Fibroblast of upper back skin (primary cell): ENCODE results near the gene EXOC1L.
"Not testable (repeated sequence)": the region's sequence is repeated elsewhere in the genome, so short reads cannot be mapped to it uniquely, and the experiment has no call there.

Source experiments
- DNase-seq: peaks from one replicate; pipeline ENCODE4 v3.0.0-alpha.2; 2013

Gene EXOC1L

GRCh38 chr4:55838952-55839351 is 19.4 kb downstream of the EXOC1L start:
- no peak for DNase-seq

- no peak for DNase-seq
Observed at GRCh38 chr4:55840956-55841355, 21.4 kb downstream of the EXOC1L start.

DNA sequence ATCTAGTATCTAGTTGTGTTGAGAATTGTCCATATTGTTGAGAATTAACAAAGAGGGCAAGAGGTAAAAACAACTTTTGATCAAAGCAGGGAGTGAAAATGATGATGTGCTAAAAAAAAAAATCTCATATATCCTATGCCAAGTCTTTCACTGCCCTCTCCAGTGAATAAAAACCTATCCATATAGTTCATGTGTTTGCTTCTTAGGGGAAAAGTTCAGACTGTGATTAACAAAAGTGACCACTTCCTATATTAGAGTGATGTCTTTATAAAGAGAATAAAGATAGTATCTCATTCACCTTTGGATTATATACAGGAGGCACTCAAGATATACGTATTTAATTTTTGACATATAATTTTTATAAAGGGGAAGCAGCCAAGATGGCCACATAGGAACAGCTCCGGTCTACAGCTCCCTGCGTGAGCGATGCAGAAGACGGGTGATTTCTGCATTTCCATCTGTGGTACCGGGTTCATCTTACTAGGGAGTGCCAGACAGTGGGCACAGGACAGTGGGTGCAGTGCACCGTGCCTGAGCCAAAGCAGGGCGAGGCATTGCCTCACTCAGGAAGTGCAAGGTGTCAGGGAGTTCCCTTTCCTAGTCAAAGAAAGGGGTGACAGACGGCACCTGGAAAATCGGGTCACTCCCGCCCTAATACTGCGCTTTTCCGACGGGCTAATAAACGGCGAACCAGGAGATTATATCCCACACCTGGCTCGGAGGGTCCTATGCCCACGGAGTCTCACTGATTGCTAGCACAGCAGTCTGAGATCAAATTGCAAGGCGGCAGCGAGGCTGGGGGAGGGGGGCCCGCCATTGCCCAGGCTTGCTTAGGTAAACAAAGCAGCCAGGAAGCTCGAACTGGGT is 22.0 kb downstream of the EXOC1L start:
- not testable (repeated sequence) for DNase-seq

- not testable (repeated sequence) for DNase-seq
Observed at GRCh38 chr4:55842312-55842711, 22.7 kb downstream of the EXOC1L start.

GRCh38 chr4:55849724-55850123 is 30.1 kb downstream of the EXOC1L start:
- no peak for DNase-seq

- no peak for DNase-seq
Observed at GRCh38 chr4:55851885-55852284, 32.3 kb downstream of the EXOC1L start.

GRCh38 chr4:55853484-55854046 is 34.0 kb downstream of the EXOC1L start, which contains the start of gene EXOC1:
TSS of gene EXOC1 (plus strand) at chr4:55853648. CDS start at chr4:55858324, 4,676 bp downstream.
- DNase-seq: peak; percentile 97

DNA sequence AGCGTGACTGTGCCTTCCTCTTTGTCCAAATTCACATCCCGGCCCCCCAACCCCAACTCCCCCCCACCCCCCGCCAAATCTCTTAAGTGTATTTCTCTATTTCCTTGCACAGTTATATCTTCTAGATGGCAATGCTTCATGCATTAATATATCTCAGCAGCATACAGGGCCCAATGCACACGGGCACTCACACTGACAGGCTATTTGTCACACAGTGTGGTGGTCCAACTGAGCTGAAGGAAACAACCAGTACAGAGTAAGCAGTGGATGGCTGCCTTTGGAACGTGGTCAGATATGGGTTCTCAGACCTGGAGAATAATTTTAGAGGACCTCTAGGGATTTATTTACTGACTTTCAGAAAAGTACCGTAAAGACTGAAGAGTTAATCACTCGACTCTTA is 34.5 kb downstream of the EXOC1L start:
- no peak for DNase-seq

DNA sequence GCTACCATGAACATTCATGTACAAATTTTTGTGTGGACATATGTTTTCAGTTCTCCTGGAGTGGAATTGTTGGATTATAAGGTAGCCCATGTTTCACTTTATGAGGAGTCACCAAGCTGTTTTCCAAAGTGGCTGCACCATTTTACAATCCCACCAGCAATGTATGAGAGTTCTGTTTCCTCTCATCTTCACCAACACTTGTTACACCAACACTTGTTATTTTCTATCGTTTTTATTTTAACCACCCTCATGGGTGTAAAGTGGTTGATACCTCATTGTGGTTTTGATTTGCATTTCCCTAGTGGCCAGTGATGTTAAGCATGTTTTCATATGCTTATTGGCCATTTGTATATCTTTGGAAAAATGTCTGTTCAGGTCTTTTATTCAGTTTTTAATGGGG is 38.0 kb downstream of the EXOC1L start:
- no peak for DNase-seq

DNA sequence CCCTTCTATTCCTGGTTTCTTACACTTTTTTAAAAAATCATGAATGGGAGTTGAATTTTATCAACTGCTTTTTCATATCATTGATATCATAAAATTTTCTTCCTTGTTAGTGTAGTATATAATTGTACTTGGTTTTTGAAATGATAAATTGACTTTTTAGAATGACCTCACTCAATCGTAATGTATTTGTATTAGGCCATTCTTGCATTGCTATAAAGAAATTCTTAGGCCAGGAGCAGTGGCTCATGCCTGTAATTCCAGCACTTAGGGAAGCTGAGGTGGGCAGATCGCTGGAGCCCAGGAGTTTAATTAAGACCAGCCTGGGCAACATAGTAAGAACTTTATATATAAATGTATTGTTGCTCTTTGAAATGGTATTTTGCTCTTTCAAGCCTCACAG is 40.1 kb downstream of the EXOC1L start:
- DNase-seq: no peak

- DNase-seq: no peak
Observed at GRCh38 chr4:55864577-55865223, 45.1 kb downstream of the EXOC1L start.

DNA sequence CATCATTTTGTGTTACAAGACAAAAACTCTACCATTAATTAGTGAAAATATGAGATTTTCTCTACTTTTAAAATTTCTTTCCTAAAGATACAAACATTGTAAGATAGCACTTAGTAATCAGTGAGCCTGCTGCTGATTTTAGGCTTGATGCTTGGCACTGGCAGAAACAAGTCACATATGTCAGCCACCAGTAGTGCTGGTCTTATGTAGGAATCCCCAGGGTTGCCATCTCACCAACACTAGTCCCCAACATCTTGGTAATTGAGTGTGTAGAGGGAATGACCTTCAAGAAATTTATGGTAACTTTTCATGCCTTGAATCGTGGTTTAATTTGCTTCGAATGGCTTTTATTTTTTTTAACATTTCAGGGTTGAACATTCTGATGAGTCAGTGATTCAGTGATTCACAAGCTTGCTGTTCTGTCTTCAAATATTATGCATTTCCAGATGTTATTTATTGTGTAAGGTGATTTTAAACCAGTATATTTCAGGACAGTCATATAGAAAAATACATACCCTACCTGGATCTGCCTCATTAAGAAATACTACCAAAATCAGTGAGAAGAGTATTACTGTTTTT is 45.7 kb downstream of the EXOC1L start:
- DNase-seq: peak; percentile 73

GRCh38 chr4:55866290-55866907 is 46.8 kb downstream of the EXOC1L start:
- peak; percentile 91 for DNase-seq

DNA sequence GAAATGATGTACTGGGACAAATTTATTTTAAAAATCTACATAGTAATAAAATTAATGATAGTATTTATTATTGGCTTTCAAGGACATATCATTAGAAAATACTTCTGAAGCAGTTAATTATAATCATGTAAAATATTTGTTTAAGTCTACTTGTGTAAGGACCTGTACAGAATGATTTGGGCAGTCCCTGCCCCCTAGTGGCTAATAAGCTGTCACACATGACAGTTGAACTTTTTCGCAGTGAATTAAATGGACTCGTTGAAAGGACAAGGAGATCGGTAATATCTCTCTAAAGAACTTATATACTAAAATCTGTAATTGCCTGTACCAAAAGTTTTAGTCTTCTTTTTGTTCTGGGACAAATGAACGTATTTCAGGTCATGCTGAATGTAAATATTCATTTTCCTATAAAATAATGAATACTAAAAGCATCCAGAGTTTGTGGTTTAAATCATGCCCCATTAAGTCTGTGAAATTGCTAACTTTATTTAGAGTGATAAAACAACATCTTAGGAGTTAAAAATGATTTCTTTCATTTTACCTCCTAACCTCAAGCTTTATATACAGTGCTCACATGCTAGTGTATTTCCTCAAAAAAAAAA is 47.5 kb downstream of the EXOC1L start:
- DNase-seq: peak; percentile 68

- peak; percentile 24 for DNase-seq
Observed at GRCh38 chr4:55868581-55869090, 49.0 kb downstream of the EXOC1L start.

DNA sequence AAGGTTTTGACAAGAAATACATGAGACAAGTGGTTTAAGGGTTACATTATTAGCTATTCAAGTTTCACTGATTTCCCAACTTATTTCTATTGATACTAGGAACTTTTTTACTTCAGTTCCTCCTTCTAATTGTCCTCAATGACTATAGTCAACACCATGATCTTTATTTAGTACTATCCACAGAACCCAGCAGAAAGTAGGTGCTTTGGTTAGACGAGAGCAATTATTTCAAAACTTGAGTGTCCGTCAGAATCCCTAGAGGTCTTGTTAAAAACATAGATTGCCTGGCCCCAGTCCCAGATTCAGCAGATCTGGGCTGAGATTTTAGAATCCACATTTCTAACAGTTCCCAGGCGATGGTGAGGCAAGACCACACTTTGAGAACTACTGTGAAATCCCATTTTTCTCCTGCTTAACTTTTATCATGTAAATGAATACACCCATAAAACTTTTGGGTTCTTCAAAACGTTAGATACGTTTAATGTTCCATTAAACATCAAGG is 51.8 kb downstream of the EXOC1L start:
- DNase-seq: no peak

- no peak for DNase-seq
Observed at GRCh38 chr4:55874831-55875230, 55.2 kb downstream of the EXOC1L start.

GRCh38 chr4:55876387-55876786 is 56.8 kb downstream of the EXOC1L start:
- DNase-seq: no peak

GRCh38 chr4:55879224-55879623 is 59.6 kb downstream of the EXOC1L start:
- DNase-seq: no peak

GRCh38 chr4:55880652-55881280 is 61.2 kb downstream of the EXOC1L start:
- no peak for DNase-seq

GRCh38 chr4:55884093-55884850 is 64.7 kb downstream of the EXOC1L start:
- DNase-seq: no peak
